Hepatocyte (in vitro differentiated cells): ENCODE measurements around the gene TEPSIN. TPM values are rescaled to one million over a fixed set of nuclear protein-coding genes. Genes with fewer than 3 reads are reported as not detected.

Experiments used
- DNase-seq: peaks from one replicate; pipeline ENCODE4 v3.0.0-alpha.2; 2016; ENCODE audit warnings: low spot score
- H2AFZ ChIP-seq: fragments of 200-600 bp; sonication (generic); 2 replicates; pipeline ENCODE4 v1.6.0; 2016; ENCODE audit warnings: antibody characterized with exemption, mild to moderate bottlenecking
- H3K27ac ChIP-seq: fragments of 200-600 bp; sonication (generic); 2 replicates; pipeline ENCODE4 v1.5.1; 2016; ENCODE audit warnings: mild to moderate bottlenecking
- H3K27me3 ChIP-seq: fragments of 200-600 bp; sonication (generic); 2 replicates; pipeline ENCODE4 v1.6.1; 2016
- H3K36me3 ChIP-seq: fragments of 200-600 bp; sonication (generic); replicated peaks from 2 replicates; pipeline ENCODE4 v1.5.1; 2016; ENCODE audit warnings: low read depth; ENCODE audit not compliant: insufficient read depth
- H3K4me1 ChIP-seq: fragments of 200-600 bp; sonication (generic); 2 replicates; pipeline ENCODE4 v1.5.1; 2016; ENCODE audit warnings: mild to moderate bottlenecking, moderate library complexity; ENCODE audit not compliant: insufficient read depth
- H3K4me2 ChIP-seq: fragments of 200-600 bp; sonication (generic); 2 replicates; pipeline ENCODE4 v1.6.0; 2016
- H3K4me3 ChIP-seq: fragments of 200-600 bp; sonication (generic); 2 replicates; pipeline ENCODE4 v1.5.1; 2016; ENCODE audit warnings: mild to moderate bottlenecking
- H3K79me2 ChIP-seq: fragments of 200-600 bp; sonication (generic); 2 replicates; pipeline ENCODE4 v1.6.0; 2017; ENCODE audit warnings: mild to moderate bottlenecking
- H3K9me2 ChIP-seq: fragments of 200-600 bp; sonication (generic); replicated peaks from 2 replicates; pipeline ENCODE4 v1.6.0; 2017; ENCODE audit warnings: mild to moderate bottlenecking; ENCODE audit not compliant: insufficient read depth
- H3K9me3 ChIP-seq: fragments of 200-600 bp; sonication (generic); 2 replicates; pipeline ENCODE4 v1.5.1; 2016; ENCODE audit warnings: low read depth, mild to moderate bottlenecking
- H4K20me1 ChIP-seq: fragments of 200-600 bp; sonication (generic); 2 replicates; pipeline ENCODE4 v1.6.0; 2016; ENCODE audit warnings: mild to moderate bottlenecking; ENCODE audit not compliant: insufficient read depth, poor library complexity, severe bottlenecking
- CTCF ChIP-seq: fragments of 200-600 bp; sonication (generic); IDR thresholded peaks from 2 replicates; pipeline ENCODE4 v1.5.1; 2016; ENCODE audit warnings: antibody characterized with exemption, mild to moderate bottlenecking; ENCODE audit not compliant: poor library complexity
- EZH2 ChIP-seq: fragments of 200-600 bp; sonication (generic); IDR thresholded peaks from 2 replicates; pipeline ENCODE4 v1.6.1; 2016; ENCODE audit warnings: antibody characterized with exemption, mild to moderate bottlenecking, borderline replicate concordance
- EZH2phosphoT487 ChIP-seq: fragments of 200-600 bp; sonication (generic); IDR thresholded peaks from one replicate; pipeline ENCODE4 v1.6.1; 2018; ENCODE audit warnings: antibody characterized with exemption, mild to moderate bottlenecking, low read depth, moderate library complexity; ENCODE audit not compliant: unreplicated experiment, severe bottlenecking
- WGBS: methylation state at CpG from one replicate; pipeline ENCODE4 v1.1.6; 2016; ENCODE audit warnings: low lambda C conversion rate; ENCODE audit errors: missing lambda C conversion rate; 5-methylcytosine and 5-hydroxymethylcytosine counted together
- polyA plus RNA-seq: library from polyadenylated mRNA; unstranded; fragments of >200 nt; fragmentation: Nextera tagmentation; extraction: Ambion mirVana; gene quantifications from 2 replicates; pipeline ENCODE4 v1.2.1, GENCODE V29; 2016
- total RNA-seq: library from RNA; depleted of rRNA; stranded (reverse); fragments of >200 nt; gene quantifications from 2 replicates; pipeline ENCODE4 v1.2.3, GENCODE V29; 2014

Gene TEPSIN
- total and polyA plus RNA-seq, 2 experiments from 2014 or later: 34.1 to 44.3 TPM

GRCh38 chr17:81210466-81210865 is 28.4 kb downstream of the TEPSIN start:
- no peak overlapping the region for H3K27ac ChIP-seq
- no peaks in the 10 kb centered on the region for H3K9me2 ChIP-seq
- no peaks in the 10 kb centered on the region for H3K79me2 ChIP-seq
- no peaks in the 10 kb centered on the region for H3K9me3 ChIP-seq
- no peak overlapping the region for H3K4me2 ChIP-seq
- no peaks in the 10 kb centered on the region for H3K27me3 ChIP-seq
- WGBS: 95% methylated on average over 10 of the region's 10 CpGs
- no peaks in the 10 kb centered on the region for H3K4me1 ChIP-seq
- no peak for TF ChIP-seq EZH2
- no peak for TF ChIP-seq CTCF
- no peak for TF ChIP-seq EZH2phosphoT487
- H3K4me3 ChIP-seq: no peak overlapping the region
- DNase-seq: no peak
- no peaks in the 10 kb centered on the region for H4K20me1 ChIP-seq
- H2AFZ ChIP-seq: no peak overlapping the region
- no peaks in the 10 kb centered on the region for H3K36me3 ChIP-seq

GRCh38 chr17:81209141-81209540 is 29.7 kb downstream of the TEPSIN start:
- Histone ChIP-seq H3K4me1 (no peaks in the 10 kb centered on the region), H3K4me2 (no peak overlapping the region), H3K9me2 (no peaks in the 10 kb centered on the region), H3K9me3 (no peaks in the 10 kb centered on the region), H3K36me3 (no peaks in the 10 kb centered on the region), H3K79me2 (no peaks in the 10 kb centered on the region), H2AFZ (no peak overlapping the region), H4K20me1 (no peaks in the 10 kb centered on the region), H3K27ac (no peak overlapping the region), H3K27me3 (no peaks in the 10 kb centered on the region), H3K4me3 (no peak overlapping the region)
- 98% methylated on average over 16 of the region's 16 CpGs for WGBS
- DNase-seq: no peak
- TF ChIP-seq CTCF (no peak), EZH2phosphoT487 (no peak), EZH2 (no peak)

GRCh38 chr17:81208651-81209050 is 30.2 kb downstream of the TEPSIN start:
- no peaks in the 10 kb centered on the region for H3K27me3 ChIP-seq
- no peak overlapping the region for H3K4me2 ChIP-seq
- no peak overlapping the region for H2AFZ ChIP-seq
- TF ChIP-seq EZH2phosphoT487 (no peak), CTCF (no peak), EZH2 (no peak)
- no peaks in the 10 kb centered on the region for H4K20me1 ChIP-seq
- no peak overlapping the region for H3K4me3 ChIP-seq
- no peaks in the 10 kb centered on the region for H3K9me3 ChIP-seq
- no peak for DNase-seq
- H3K79me2 ChIP-seq: no peaks in the 10 kb centered on the region
- no peaks in the 10 kb centered on the region for H3K36me3 ChIP-seq
- no peak overlapping the region for H3K27ac ChIP-seq
- 96% methylated on average over 10 of the region's 10 CpGs for WGBS
- no peaks in the 10 kb centered on the region for H3K4me1 ChIP-seq
- no peaks in the 10 kb centered on the region for H3K9me2 ChIP-seq
